ENCODE results near the gene SRRM2.

The SRRM2 gene

DNA sequence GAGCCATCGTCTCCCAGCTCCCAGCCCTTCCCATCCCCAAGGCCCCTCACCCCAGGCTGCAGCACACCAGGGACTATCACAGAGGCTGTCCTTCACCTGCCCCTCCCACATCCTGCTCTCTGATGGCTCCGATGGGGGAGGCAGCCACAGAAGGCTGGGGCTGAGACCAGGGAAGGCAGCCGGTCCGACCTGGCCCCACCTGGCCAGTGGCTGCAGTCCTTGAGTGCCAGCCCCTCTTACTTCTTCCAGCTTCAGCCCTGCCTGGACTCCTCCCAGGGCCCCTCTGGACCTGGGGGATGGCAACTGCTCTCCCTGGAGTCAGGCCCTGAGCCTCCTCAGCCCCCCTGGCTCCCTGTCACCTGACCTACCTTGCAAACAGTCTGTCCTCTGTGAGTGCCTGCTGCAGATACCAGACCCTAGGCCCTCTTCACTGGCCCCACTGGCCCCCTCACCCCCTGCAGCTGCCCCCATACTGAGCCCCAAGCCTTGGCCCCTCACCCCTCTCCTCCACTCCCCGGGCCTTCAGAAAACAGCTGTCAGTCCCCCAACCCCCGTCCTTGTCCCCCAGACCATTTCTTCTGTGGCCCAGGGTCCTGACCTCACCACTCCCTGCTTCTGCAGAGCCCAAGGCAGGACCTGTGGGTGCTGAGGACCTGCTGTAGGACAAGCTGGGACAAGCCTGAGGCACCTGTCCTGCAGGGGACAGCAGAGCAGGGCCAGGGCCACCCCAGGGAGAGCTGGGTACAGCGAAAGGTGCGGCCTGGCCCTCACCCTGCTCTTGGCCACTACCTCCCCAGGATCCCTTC, 12.6 kb upstream of the SRRM2 start:
- DNase-seq (ENCODE audit: low spot score), result no peak

DNA sequence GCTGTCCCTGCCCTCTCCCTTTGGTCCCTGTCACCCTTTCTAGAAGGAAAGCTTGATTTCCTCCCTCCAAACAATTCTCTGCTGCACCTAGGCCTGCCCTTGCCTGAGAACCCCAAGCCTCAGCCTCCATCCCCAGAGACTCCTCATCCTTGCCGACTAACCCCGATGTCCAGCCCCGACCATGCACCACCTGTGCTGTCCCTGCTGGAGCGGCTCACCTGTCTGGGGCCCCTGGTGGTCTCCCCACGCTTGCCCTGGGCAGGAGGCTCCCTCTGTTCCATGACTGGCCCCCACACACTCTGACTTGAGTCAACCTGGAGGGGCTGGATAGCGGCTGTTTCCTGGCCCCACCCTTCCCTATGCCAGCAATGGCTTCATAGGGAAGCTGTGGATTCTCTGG, 12.0 kb upstream of the SRRM2 start:
- DNase-seq (ENCODE audit: low spot score), result no peak

- no peak for DNase-seq (ENCODE audit: low spot score)
Observed at GRCh38 chr16:2741168-2741567, 11.3 kb upstream of the SRRM2 start.

GRCh38 chr16:2742323-2743006, 10.0 kb upstream of the SRRM2 start:
- no peak for DNase-seq (ENCODE audit: low spot score)

- DNase-seq (ENCODE audit: low spot score), result no peak
Observed at GRCh38 chr16:2743007-2743810, 9.2 kb upstream of the SRRM2 start.

DNA sequence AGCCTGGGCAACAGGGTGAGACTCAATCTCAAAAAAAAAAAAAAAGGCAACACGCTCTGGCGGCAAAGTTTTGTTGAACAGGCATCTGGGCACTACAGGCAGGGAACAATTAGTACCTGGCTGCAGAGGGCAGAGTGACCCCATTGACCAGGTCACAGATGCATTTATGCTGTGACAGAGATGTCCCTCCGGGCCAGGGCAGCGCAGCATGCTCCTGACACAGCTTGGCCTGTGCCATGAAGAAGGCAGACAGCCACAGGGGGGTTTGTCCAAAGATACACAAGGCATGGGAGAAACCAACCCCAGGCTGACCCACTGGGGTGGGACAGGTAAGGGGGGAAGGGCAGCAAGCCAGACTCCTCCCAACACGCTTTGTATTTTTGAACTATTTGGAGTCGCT, 7.7 kb upstream of the SRRM2 start:
- DNase-seq (ENCODE audit: low spot score), result no peak

DNA sequence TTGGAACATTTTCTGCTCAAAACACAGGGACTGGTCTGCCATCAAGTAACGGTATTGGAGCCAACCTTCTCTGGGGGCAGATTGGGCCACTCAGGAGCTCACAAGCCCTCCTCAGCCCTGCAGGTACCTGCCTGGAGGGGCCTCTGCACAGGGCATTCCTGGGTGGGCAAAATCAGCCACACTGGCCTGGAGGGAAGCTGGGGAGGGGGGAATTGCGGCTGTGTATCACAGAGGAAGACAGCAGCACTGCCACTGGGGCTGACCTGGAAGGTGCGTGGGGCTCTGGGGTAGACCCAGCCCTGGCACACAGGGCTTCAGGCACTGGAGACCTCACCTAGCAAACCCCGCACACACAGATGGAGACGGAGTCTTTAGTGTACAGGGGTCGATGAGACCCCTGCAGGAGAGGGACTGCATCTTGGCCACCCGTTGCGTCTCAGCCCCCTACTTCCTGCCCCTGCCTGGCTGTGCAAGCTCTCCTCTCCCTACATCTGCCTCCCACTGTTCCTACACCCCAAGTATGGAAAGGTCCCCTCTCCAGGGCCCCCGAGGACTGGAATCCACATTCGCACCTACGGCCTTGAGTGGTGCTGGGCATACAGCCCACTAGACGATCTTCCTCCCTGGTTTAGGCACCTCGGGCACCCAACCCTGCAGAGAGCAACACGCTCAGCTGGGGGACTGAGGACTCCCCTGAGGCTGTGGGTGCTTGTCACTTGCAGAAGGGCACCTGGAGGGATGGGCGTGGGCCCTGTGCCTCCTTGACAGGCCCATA, 7.1 kb upstream of the SRRM2 start:
- DNase-seq (ENCODE audit: low spot score), result no peak

DNA sequence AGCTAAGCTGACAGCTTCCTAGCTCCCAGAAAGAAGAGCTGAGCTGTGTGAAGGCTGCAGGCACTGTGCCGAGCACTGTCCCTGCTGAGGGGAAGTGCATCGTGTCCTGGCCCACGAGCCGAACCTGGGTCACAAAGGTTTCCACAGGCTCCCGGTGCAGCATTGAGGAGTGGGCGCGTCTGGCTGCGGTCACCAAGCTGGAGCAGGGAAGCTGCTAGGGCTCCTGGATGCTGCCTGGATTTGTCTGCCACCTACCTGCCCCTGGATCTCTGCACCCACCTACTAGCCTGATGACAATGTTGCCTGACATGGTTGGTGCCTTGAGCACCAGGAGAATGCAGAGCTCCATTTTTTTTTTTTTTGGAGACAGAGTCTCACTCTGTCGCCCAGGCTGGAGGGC, 6.5 kb upstream of the SRRM2 start:
- no peak for DNase-seq (ENCODE audit: low spot score)

GRCh38 chr16:2748757-2749455, 3.5 kb upstream of the SRRM2 start:
- DNase-seq (ENCODE audit: low spot score), result no peak

GRCh38 chr16:2749476-2749875, 3.0 kb upstream of the SRRM2 start:
- DNase-seq (ENCODE audit: low spot score), result no peak

DNA sequence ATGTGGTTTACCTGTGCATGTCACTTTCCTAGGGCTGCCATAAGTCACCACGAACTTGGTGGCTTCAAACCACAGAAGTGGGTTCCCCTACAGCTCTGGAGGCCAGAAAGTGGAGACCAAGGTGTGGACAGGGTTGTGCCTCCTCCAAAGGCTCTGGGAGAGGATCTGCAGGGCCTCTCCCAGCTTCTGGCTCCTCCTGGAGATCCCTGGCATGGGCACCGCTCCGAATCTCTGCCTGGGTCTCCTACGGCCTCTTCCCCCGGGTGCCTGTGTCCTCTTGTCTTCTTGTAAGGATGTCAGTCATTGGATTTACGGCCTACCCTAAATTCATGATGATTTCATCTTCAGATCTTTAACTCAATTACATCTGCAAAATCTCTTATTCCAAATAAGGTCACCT, 2.5 kb upstream of the SRRM2 start:
- no peak for DNase-seq (ENCODE audit: low spot score)

DNA sequence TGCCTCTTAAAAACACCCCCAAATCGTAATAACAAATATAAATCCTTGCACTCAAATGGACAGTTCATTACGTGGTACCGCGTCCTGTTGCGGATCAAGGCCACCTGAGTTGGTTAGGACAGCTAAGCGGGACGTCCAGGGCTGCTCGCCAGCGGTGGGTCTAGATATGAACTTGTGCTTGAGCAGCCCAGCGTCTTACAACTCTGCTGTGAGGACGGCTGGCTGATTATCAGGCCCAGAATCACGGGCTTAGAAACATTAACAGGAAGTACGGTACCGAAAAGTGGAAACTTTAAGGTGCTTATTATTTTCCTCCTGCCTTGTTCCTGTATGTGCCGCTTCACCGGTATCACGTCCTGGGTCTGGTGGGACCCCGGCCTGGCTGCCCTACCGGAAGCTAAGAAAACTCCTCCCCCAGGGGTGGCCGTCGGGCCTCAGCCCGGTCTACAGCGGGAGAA, 832 bp upstream of the SRRM2 start:
- no peak for DNase-seq (ENCODE audit: low spot score)

DNA sequence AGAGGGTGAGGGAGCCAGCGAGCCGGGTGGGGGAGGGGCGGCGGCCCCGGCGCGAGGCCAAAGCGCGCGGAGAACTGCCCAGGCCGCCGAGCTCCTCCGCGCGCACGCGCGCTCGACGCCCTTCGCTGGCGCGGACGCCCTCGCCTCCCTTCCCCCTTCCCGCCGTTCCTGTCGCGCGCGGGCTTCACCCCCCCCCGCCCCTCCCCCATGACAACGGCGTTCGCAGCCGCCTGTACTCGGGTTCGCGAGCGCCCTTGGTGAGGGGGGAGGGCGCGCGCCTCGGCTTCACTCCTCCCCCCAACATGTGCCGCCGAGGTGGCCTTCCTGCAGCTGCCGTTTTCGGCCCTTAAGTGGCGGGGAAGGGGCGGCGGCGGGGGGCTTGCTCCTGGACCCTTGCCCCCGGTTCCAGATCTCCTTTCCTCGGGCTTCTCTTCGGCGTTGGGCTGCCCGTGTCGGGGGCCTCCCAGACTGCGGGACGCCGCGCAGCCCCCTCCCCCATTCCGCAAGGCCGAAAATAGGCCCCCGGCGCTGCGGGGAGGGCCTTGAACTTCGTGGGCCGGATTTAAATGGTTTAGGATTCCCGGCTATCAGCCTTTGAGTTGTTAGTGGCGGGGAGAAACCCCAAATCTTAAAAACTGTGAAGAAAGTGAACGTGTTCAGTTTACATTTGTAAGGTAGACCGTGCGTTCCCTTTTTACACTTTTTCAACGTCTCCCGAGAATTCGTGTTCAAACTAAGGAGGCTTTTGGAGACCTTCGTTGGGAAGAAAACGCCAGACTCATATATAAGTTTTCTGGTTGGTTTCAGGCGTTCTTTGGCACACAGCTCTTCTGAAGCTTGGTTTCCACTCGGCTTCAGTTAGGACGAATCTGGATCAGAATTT, 653 bp downstream of the SRRM2 start:
- peak; percentile 84 for DNase-seq (ENCODE audit: low spot score)

DNA sequence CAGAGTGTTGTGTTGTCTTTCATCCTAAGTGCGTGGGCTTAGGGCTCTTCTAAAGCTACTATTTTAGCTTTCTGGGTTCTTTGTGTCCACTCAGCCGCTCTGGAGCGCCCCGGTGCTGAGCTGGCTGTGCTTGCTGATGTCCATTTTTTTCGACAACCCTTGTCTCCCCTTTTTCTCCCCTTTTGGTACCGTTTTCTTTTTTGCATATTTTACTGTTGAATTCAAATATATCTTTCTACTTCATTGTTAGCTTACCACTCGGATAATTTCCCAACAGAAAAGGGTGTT, 1.2 kb downstream of the SRRM2 start:
- DNase-seq (ENCODE audit: low spot score), result no peak

DNA sequence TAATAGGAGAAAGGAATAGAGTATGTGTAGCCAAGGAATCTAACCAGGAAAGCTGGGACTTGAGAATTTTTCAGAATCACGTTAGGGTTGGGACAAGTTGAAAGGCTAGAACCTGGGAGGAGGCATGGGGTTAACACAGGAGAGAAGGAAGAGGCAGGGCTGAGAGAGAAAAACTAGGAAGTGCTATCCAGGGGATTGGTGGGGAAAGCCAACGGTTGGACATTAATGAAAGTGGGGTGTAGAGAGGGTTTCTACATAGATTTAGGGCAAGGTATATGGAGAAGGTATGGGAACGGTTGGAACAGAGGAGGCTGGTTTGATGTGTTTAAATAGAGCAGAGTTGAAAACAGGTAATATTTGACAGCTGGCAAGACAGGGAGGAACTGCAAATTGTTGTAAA, 2.7 kb downstream of the SRRM2 start:
- no peak for DNase-seq (ENCODE audit: low spot score)

DNA sequence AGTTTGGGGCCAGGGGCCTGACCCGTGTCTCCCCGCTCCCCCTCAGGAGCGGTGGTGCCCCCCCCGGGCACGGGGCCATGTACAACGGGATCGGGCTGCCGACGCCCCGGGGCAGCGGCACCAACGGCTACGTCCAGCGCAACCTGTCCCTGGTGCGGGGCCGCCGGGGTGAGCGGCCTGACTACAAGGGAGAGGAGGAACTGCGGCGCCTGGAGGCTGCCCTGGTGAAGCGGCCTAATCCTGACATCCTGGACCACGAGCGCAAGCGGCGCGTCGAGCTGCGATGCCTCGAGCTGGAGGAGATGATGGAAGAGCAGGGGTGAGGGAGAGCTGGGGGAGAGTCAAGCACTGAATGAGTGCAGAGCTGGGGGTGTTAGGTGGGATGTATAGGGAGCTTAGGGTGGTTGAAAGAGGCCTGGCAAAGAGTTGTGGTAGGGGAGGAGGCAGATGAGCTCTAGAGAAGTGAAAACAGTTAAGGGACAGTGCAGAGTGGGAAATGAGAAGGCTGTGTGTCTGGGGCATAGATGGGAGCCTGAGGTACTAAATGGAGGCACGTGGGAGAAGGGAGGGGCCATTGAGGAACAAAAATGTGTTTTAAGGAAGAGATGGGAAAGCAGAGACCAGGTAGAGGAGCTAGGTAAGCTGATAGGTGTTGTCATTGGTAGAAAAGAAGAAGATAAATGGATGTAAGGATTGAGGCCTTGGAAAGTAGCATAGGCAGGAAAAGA, 4.0 kb downstream of the SRRM2 start:
- DNase-seq (ENCODE audit: low spot score), result no peak

GRCh38 chr16:2757344-2757743, 4.9 kb downstream of the SRRM2 start:
- DNase-seq (ENCODE audit: low spot score), result no peak

DNA sequence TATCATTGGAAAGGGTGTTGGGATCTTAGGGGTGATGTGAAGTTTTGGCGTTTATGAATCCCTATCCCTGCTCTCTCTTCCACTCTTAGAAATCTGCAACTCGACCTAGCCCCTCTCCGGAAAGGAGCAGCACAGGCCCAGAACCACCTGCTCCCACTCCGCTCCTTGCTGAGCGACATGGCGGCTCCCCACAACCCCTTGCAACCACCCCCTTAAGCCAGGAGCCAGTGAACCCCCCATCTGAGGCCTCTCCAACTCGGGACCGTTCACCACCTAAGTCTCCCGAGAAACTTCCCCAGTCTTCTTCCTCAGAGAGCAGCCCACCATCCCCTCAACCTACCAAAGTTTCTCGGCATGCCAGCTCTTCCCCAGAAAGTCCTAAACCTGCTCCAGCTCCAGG, 9.0 kb downstream of the SRRM2 start:
- DNase-seq (ENCODE audit: low spot score), result no peak

GRCh38 chr16:2761886-2762583, 9.6 kb downstream of the SRRM2 start:
- DNase-seq (ENCODE audit: low spot score), result no peak
